ENCODE data around the gene BTNL9.
"Not testable (repeated sequence)": the region's sequence is repeated elsewhere in the genome, so short reads cannot be mapped to it uniquely, and the experiment has no call there.

Gene BTNL9

DNA sequence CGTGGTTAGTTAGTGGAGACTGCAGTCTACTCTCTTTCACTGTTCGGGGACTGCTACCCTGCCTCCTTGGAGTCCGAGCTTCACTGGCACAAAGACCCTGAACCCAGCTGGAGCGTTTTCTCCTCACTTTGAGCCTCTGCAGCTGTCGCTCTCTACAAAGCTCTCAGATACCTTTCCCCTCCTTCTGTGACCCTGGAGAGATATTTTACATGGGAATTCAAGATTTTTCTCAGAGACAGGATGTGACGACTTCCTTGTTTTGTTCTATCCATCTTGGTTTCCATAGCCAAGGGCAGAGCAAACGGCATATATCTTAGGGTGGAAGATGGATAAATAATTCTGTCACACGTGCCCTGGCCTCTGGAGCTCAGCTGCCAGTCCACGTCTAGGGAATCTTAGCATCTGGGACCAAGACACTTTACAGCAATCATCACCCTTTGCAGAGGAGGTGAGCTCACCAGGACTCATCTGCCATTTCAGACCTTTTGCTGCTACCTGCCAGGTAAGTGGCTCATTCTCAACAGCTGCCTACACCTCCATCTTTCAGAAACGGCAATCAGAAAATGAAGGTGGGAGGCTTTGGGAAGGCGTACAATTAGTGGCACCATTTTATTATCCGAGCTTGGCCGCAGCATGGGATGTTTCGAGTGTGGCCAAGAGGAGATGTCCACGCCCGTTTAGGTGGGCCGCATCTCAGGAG is at the start of gene BTNL9:
Gene BTNL9 (plus strand): TSS at position 336 of the 700 bp plus-strand sequence. CDS start 5,224 bp downstream, outside the sequence.
- no peak within 1 kb of the TSS for H3K27ac ChIP-seq
- TF ChIP-seq, protein P1, sequence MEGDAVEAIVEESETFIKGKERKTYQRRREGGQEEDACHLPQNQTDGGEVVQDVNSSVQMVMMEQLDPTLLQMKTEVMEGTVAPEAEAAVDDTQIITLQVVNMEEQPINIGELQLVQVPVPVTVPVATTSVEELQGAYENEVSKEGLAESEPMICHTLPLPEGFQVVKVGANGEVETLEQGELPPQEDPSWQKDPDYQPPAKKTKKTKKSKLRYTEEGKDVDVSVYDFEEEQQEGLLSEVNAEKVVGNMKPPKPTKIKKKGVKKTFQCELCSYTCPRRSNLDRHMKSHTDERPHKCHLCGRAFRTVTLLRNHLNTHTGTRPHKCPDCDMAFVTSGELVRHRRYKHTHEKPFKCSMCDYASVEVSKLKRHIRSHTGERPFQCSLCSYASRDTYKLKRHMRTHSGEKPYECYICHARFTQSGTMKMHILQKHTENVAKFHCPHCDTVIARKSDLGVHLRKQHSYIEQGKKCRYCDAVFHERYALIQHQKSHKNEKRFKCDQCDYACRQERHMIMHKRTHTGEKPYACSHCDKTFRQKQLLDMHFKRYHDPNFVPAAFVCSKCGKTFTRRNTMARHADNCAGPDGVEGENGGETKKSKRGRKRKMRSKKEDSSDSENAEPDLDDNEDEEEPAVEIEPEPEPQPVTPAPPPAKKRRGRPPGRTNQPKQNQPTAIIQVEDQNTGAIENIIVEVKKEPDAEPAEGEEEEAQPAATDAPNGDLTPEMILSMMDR (conservative IDR thresholded peaks at IDR 0.05), result no peak

DNA sequence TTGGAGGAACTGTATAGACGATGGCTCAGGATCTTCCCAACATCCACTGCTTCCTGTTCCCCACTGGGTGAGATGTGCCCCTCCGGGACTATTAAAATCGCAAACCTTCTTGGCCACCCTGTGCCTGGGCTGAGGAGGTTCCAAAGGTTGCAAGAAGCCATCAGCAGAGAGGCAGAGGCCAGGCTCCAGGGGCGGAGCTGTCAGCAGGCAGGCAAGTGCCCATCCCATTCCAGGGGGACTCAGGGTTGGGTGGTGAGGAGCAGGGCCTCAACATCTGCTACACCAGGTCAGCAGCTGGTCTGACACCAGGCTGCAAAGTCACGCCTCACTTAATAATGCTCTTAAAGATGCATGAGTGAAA is 49.2 kb upstream of the BTNL9 start:
- TF ChIP-seq, protein P1 (conservative IDR thresholded peaks at IDR 0.05), result no peak
- H3K27ac ChIP-seq, result no peak overlapping the region

DNA sequence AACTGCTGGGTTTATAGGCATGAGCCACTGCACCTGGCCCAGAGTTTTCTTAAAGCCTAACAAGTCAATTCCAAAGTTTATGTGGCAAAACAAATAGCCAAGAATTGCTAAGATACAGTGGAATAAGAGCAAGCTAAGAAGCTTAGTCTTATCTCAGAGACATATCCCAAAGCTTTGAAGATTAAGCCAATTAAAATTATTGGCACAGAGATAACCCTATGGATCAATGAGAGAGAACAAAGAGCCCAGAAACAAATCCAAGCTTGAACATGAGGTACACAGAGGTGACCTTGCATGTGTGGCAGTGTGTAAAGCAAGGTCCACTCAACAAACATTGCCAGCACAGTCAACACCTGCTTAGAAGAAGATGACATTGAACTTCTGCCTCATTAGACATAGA is 38.1 kb upstream of the BTNL9 start:
- TF ChIP-seq, protein P1 (conservative IDR thresholded peaks at IDR 0.05), result no peak
- H3K27ac ChIP-seq, result no peak overlapping the region

DNA sequence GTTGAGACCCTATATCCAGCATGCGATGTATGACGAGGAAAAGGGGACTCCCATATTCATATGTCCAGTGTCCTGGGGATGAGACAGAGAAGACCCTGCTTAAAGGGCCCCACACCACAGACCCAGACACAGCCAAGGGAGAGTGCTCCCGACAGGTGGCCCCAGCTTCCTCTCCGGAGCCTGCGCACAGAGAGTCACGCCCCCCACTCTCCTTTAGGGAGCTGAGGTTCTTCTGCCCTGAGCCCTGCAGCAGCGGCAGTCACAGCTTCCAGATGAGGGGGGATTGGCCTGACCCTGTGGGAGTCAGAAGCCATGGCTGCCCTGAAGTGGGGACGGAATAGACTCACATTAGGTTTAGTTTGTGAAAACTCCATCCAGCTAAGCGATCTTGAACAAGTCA is 34.3 kb upstream of the BTNL9 start:
- TF ChIP-seq, protein P1 (conservative IDR thresholded peaks at IDR 0.05), result no peak
- H3K27ac ChIP-seq, result no peak overlapping the region

DNA sequence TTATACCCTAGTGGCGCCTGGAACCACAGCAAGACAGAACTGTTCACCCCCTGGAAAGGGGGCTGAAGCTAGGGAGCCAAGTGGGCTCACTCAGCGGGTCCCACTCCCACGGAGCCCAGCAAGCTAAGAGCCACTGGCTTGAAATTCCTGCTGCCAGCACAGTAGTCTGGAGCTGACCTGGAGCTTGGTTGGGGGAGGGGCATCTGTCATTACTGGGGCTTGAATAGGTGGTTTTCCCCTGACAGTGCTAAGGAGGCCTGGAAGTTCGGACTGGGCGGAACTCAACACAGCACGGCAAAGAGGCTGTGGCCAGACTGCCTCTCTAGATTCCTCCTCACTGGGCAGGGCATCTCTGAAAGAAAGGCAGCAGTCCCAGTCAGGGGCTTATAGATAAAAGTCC is 31.9 kb upstream of the BTNL9 start:
- TF ChIP-seq, protein P1 (conservative IDR thresholded peaks at IDR 0.05), result no peak
- H3K27ac ChIP-seq, result no peak overlapping the region

DNA sequence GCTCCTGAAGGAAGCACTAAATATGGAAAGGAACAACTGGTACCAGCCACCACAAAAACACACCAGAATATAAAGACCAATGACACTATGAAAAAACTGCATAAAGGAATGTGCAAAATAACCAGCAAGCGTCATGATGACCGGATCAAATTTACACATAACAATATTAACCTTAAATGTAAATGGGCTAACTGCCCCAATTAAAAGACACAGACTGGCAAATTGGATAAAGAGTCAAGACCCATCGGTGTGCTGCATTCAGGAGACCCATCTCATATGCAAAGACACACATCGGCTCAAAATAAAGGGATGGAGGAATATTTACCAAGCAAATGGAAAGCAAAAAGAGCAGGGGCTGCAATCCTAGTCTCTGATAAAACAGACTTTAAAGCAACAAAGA is 30.0 kb upstream of the BTNL9 start:
- H3K27ac ChIP-seq, result not testable (repeated sequence)

DNA sequence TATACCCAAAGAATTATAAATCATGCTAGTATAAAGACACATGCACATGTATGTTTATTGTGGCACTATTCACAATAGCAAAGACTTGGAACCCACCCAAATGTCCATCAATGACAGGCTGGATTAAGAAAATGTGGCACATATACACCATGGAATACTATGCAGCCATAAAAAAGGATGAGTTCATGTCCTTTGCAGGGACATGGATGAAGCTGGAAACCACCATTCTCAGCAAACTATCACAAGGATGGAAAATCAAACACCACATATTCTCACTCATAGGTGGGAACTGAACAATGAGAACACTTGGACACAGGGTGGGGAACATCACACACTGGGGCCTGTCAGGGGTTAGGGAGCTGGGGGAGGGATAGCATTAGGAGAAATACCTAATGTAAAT is 25.4 kb upstream of the BTNL9 start:
- H3K27ac ChIP-seq, result not testable (repeated sequence)

DNA sequence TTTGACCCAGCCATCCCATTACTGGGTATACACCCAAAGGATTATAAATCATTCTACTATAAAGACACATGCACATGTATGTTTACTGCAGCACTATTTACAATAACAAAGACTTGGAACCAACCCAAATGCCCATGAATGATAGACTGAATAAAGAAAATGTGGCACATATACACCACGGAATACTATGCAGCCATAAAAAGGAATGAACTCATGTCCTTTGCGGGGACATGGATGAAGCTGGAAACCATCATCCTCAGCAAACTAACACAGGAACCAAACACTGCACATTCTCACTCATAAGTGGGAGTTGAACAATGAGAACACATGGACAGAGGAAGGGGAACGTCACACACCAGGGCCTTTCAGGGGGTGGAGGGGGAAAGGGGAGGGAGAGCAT is 22.6 kb upstream of the BTNL9 start:
- not testable (repeated sequence) for H3K27ac ChIP-seq

DNA sequence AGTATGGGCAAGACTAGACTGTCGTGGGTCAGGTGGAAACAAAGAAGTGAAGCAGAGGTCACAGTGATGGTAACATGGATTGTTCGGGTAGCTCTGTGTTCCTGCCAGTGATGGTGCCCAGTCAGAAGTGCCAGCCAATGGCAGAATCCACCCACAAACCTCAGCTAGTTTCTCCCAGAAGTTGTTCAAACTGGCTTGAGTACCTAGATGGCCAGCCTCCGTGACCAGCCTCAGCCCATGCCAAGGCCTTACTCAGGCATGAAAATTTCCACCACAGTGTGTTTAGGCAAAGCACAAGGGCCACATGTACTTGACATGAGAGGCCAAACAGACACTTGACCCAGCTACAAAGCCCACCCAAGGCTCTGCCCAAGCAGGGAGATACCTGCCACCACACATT is 19.4 kb upstream of the BTNL9 start:
- no peak overlapping the region for H3K27ac ChIP-seq
- TF ChIP-seq, protein P1 (conservative IDR thresholded peaks at IDR 0.05), result no peak

Measured in VCaP (cell line).